Measurements from ENCODE around the gene MMD.

Gene MMD

GRCh38 chr17:55345132-55345531, 76.5 kb downstream of the MMD start:
- DNase-seq: no peak

- no peak for DNase-seq
Observed at GRCh38 chr17:55344514-55344997, 77.1 kb downstream of the MMD start.

GRCh38 chr17:55343900-55344513, 77.6 kb downstream of the MMD start:
- no peak for DNase-seq

GRCh38 chr17:55342800-55343585, 78.6 kb downstream of the MMD start:
- DNase-seq: no peak

All from midbrain (tissue), 1 donor.